Kidney (tissue), 14 donors: Measurements from ENCODE around the gene RPS19. TPM values are rescaled to one million over a fixed set of nuclear protein-coding genes. Genes with fewer than 3 reads are reported as not detected.

Experiments used
- DNase-seq, 5 donors: peaks; one replicate each; pipeline ENCODE4 v3.0.0-alpha.2; 2013 to 2020
- FAIRE-seq: peaks from 2 replicates; lab custom pipeline; 2012; peaks lifted over from hg19 to GRCh38; lab: Jason Lieb, UNC
- H3K27ac ChIP-seq, 2 donors: one replicate each; pipeline ENCODE4 v1.7.0; 2013; ENCODE audit warnings: low read depth in 2 of 2, low read length in 2 of 2, inconsistent platforms in 1 of 2
- H3K27me3 ChIP-seq: one replicate; pipeline ENCODE4 v1.7.1; 2013; ENCODE audit warnings: low read length, inconsistent platforms; ENCODE audit not compliant: control insufficient read depth, insufficient read depth
- H3K36me3 ChIP-seq, 3 donors: one replicate each; pipeline versions ENCODE4 v1.7.0 to v1.7.1; 2013; ENCODE audit warnings: low read length in 3 of 3, control low read depth in 1 of 3, inconsistent platforms in 1 of 3; ENCODE audit not compliant: insufficient read depth in 3 of 3, control insufficient read depth in 2 of 3
- H3K4me1 ChIP-seq, 3 donors: one replicate each; pipeline versions ENCODE4 v1.7.0 to v1.7.1; 2013; ENCODE audit warnings: low read length in 3 of 3, inconsistent platforms in 1 of 3, low read depth in 1 of 3; ENCODE audit not compliant: control insufficient read depth in 2 of 3, insufficient read depth in 2 of 3
- H3K4me3 ChIP-seq, 3 donors: one replicate each; pipeline versions ENCODE4 v1.7.0 to v1.8.1; 2013; ENCODE audit warnings: low read length in 3 of 3, control low read depth in 1 of 3, inconsistent platforms in 1 of 3
- H3K9ac ChIP-seq, 3 donors: one replicate each; pipeline versions ENCODE4 v1.7.0 to v1.7.1; 2013; ENCODE audit warnings: low read length in 3 of 3, control low read depth in 1 of 3, inconsistent platforms in 1 of 3
- H3K9me3 ChIP-seq, 3 donors: one replicate each; pipeline versions ENCODE4 v1.7.0 to v1.7.1; 2013; ENCODE audit warnings: low read length in 3 of 3, control low read depth in 1 of 3, inconsistent platforms in 1 of 3; ENCODE audit not compliant: control insufficient read depth in 2 of 3, insufficient read depth in 1 of 3
- intact Hi-C: fragments of 100-400 bp; cut with DNase I; formaldehyde crosslinking; loops from one replicate; pipeline ENCODE4 v1.11.1; 2022
- polyA plus RNA-seq: library from polyadenylated mRNA; stranded (reverse); fragments of 350-450 nt; fragmentation: Illumina TruSeq; extraction: RNeasy Lipid Tissue Mini Kit (QIAGEN cat#74804); gene quantifications from one replicate; pipeline ENCODE4 v1.2.3, GENCODE V29; 2014; ENCODE audit warnings: low read depth, low replicate concordance; ENCODE audit not compliant: insufficient read depth
- total RNA-seq: library from RNA; stranded (reverse); fragmentation: NEBNext Ultra II Directional; extraction: Animal tissue kit (Norgen Biotek cat#: 25700); gene quantifications from one replicate; pipeline ENCODE4 v1.2.1, GENCODE V29; 2021
- TF ChIP-seq, protein P1 (sequence below): IDR thresholded peaks from 3 replicates; pipeline ENCODE4 v1.5.1; 2012; ENCODE audit warnings: mild to moderate bottlenecking, moderate library complexity, borderline replicate concordance; ENCODE audit not compliant: insufficient read depth; ENCODE audit errors: extremely low read depth
- donor health status: control.
- donor health status: control.
- donor health status: control.
- donor health status: control.
- donor health status: control.
- donor health status: DM: yes; HTN: yes; CAD: no.
- donor health status: Normal renal cell carcinoma (clear cell type).

The RPS19 gene
- total and polyA plus RNA-seq, 2 donors from 2014 or later = 1,433 to 2,116 TPM

DNA sequence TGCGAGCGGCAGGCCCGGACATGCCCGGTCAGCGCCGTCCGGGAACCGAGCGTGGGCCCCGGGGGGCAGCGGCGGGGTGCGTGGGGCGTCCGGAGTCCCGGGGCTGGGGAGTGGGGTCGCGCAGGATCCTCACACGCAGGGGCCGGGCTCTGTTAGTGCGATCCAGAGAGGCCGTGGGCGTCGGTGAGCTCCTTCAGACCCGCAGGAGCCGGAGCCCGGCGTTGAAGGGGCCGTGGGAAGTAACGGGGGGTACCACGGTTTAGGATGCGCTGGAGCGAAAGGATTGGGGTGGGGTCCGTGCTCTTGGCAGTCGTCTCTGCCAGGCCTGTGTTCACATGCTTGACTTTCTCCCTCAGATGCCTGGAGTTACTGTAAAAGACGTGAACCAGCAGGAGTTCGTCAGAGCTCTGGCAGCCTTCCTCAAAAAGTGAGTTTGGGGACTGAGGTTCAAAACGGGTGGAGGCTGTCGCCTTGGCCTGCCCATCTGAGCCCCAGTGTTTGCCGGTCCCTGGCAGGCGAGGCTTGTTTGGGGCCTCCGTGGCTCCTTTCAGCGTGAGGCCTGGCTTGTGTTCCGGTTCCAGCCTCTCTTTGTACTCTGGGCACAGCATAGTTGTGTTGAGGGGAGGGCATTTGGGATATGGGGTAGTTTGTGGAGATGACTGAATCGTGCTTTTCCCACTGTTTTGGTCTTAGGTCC, 512 bp downstream of the RPS19 start:
- TF ChIP-seq, protein P1, sequence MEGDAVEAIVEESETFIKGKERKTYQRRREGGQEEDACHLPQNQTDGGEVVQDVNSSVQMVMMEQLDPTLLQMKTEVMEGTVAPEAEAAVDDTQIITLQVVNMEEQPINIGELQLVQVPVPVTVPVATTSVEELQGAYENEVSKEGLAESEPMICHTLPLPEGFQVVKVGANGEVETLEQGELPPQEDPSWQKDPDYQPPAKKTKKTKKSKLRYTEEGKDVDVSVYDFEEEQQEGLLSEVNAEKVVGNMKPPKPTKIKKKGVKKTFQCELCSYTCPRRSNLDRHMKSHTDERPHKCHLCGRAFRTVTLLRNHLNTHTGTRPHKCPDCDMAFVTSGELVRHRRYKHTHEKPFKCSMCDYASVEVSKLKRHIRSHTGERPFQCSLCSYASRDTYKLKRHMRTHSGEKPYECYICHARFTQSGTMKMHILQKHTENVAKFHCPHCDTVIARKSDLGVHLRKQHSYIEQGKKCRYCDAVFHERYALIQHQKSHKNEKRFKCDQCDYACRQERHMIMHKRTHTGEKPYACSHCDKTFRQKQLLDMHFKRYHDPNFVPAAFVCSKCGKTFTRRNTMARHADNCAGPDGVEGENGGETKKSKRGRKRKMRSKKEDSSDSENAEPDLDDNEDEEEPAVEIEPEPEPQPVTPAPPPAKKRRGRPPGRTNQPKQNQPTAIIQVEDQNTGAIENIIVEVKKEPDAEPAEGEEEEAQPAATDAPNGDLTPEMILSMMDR = no peak
- no peaks in the 10 kb centered on the region for H3K9me3 ChIP-seq
- H3K27me3 ChIP-seq = no peaks in the 10 kb centered on the region
- H3K36me3 ChIP-seq = peaks cover 17 to 34% (median 20%) of the 10 kb centered on the region in 3 donors
- DNase-seq (peak in 4 of 5 donors; percentile 15 to 88 (median 48)), FAIRE-seq (no peak)
- H3K9ac ChIP-seq = peak overlapping the region; percentile 90 to 98 (median 94)
- intact Hi-C loops = no loop called here
- H3K4me1 ChIP-seq = peaks cover 2 to 22% (median 11%) of the 10 kb centered on the region in 3 donors
- H3K4me3 ChIP-seq = peak overlapping the region; percentile 87 to 95 (median 93)
- H3K27ac ChIP-seq = peak overlapping the region; percentile 88 to 99

DNA sequence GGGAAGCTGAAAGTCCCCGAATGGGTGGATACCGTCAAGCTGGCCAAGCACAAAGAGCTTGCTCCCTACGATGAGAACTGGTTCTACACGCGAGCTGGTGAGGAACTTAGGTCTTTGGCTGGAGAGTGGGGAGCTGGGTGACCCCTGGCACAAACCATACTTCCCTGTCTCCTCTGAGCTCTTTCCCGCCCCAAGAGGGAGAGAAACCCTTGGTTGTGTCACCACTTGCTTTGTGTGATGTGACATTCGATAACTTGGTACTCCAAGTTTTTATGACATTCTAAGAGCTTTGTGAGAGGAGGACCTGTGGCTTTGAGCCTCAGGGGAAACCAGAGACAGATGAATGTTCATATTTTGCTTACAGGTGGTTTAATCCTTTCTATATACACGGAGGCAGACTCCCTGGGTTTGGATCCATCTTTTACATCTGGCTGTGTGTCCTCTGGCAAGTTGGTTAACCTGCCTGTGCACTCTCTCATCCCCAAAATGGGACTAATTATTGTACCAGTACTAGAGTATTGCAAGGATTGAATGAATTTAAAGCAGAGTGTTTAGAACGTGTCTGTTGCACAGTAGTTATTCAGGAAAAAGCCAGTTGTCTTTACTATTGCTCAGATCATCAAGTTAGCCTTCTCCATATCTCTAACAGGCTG, 1.2 kb downstream of the RPS19 start:
- FAIRE-seq (no peak), DNase-seq (peak in 1 of 5 donors; percentile 46)
- peak overlapping the region; percentile 90 to 98 (median 94) for H3K9ac ChIP-seq
- H3K4me1 ChIP-seq = peaks cover 2 to 22% (median 11%) of the 10 kb centered on the region in 3 donors
- H3K27me3 ChIP-seq = no peaks in the 10 kb centered on the region
- intact Hi-C loops = no loop called here
- TF ChIP-seq, protein P1 = no peak
- no peak overlapping the region for H3K27ac ChIP-seq
- H3K36me3 ChIP-seq = peaks cover 17 to 34% (median 20%) of the 10 kb centered on the region in 3 donors
- H3K9me3 ChIP-seq = no peaks in the 10 kb centered on the region
- peak overlapping the region; percentile 87 to 95 (median 93) for H3K4me3 ChIP-seq

DNA sequence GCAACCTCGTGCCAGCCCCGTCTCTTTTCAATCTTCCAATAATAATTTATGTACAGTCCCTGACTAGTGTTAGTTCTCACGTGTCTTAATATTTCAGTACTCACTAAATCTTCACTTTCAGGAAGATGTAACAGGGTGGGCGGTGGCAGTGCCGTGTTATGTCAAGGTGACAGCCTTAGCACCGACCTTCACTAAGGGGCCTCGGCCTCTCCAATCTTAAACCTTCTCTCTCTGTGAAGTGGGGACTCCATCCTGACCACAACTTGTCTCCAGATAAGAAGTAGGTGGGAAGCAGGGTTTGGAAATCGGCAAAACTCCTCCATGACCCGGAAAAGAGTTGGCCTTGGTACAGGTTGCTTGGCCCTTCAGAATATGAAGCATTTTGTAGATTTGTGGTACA, 1.8 kb downstream of the RPS19 start:
- H3K4me3 ChIP-seq = peak overlapping the region in 1 of 3 donors; percentile 87
- H3K9ac ChIP-seq = peak overlapping the region in 2 of 3 donors; percentile 94 to 98
- no peak overlapping the region for H3K27ac ChIP-seq
- TF ChIP-seq, protein P1 = no peak
- H3K9me3 ChIP-seq = no peaks in the 10 kb centered on the region
- peaks cover 17 to 34% (median 20%) of the 10 kb centered on the region in 3 donors for H3K36me3 ChIP-seq
- intact Hi-C loops = no loop called here
- FAIRE-seq (no peak), DNase-seq (peak in 1 of 5 donors; percentile 33)
- peaks cover 2 to 22% (median 11%) of the 10 kb centered on the region in 3 donors for H3K4me1 ChIP-seq
- H3K27me3 ChIP-seq = no peaks in the 10 kb centered on the region
